Endothelial cell of umbilical vein (primary cell): ENCODE results near the gene ZNF490. TPM values are rescaled to one million over a fixed set of nuclear protein-coding genes. Genes with fewer than 3 reads are reported as not detected.

Source experiments
- BruUV-seq: library from RNA; stranded (reverse); fragments of 400-500 nt; replicated peaks from 2 replicates; lab custom pipeline; 2021; lab: Mats Ljungman, UMichigan
- CTCF ChIA-PET: fragments of 300-600, 350-600 bp; sonication (Branson Sonifier 250); formaldehyde crosslinking; loops from one replicate; lab custom pipeline; 2021; ENCODE audit warnings: antibody characterized with exemption, inconsistent platforms; lab: Charles Lee
- POLR2A ChIA-PET: fragments of 300-600, 350-600 bp; sonication (Branson Sonifier 250); formaldehyde crosslinking; loops from one replicate; lab custom pipeline; 2021; ENCODE audit warnings: antibody characterized with exemption, inconsistent platforms; lab: Charles Lee
- DNase-seq: peaks from one replicate; pipeline ENCODE4 v3.0.0-alpha.2; 2011; ENCODE audit warnings: low read depth, low spot score
- FAIRE-seq: peaks from 2 replicates; lab custom pipeline; 2011; peaks lifted over from hg19 to GRCh38; lab: Jason Lieb, UNC
- H2AFZ ChIP-seq: 2 replicates; pipeline ENCODE4 v1.6.0; 2012; ENCODE audit warnings: low read depth, low read length, control low read depth, inconsistent platforms
- H3K27ac ChIP-seq: 2 replicates; pipeline ENCODE4 v1.5.1; 2011; ENCODE audit warnings: low read depth, mild to moderate bottlenecking, control low read depth, low read length, moderate library complexity; ENCODE audit not compliant: insufficient read depth
- H3K27me3 ChIP-seq, 2 experiments: 2 replicates each; pipeline versions ENCODE4 v1.6.0 to v1.6.1; 2011; ENCODE audit warnings: low read length in 2 of 2, mixed read lengths in 1 of 2; ENCODE audit not compliant: control insufficient read depth in 2 of 2, insufficient read depth in 2 of 2
- H3K36me3 ChIP-seq, 2 experiments: 2 replicates in 1 of 2; 3 replicates in 1 of 2; pipeline ENCODE4 v1.5.1; 2011; ENCODE audit warnings: low read length in 2 of 2, mild to moderate bottlenecking in 1 of 2, moderate library complexity in 1 of 2; ENCODE audit not compliant: control insufficient read depth in 2 of 2, insufficient read depth in 2 of 2; ENCODE audit errors: extremely low read depth in 1 of 2
- H3K4me1 ChIP-seq: 3 replicates; pipeline ENCODE4 v1.5.1; 2011; ENCODE audit warnings: mild to moderate bottlenecking, low read length; ENCODE audit not compliant: control insufficient read depth, insufficient read depth; ENCODE audit errors: extremely low read depth
- H3K4me2 ChIP-seq: 2 replicates; pipeline ENCODE4 v1.6.1; 2011; ENCODE audit warnings: low read length, control low read depth, mixed read lengths; ENCODE audit not compliant: insufficient read depth
- H3K4me3 ChIP-seq, 3 experiments: fragments of 200-600 bp in 1 of 3; sonication (generic), shearing (Covaris generic) in 1 of 3; replicated peaks in 1 of 3; 2 replicates each; pipeline ENCODE4 v1.5.1; 2011 to 2016; ENCODE audit warnings: control low read depth in 3 of 3, low read length in 3 of 3, mild to moderate bottlenecking in 2 of 3, inconsistent platforms in 1 of 3, low read depth in 1 of 3, moderate library complexity in 1 of 3; ENCODE audit not compliant: insufficient read depth in 1 of 3
- H3K79me2 ChIP-seq: 2 replicates; pipeline ENCODE4 v1.6.0; 2012; ENCODE audit warnings: low read length, inconsistent platforms; ENCODE audit not compliant: control insufficient read depth, insufficient read depth
- H3K9ac ChIP-seq: replicated peaks from 2 replicates; pipeline ENCODE3; 2011; ENCODE audit warnings: low read length, control low read depth; ENCODE audit not compliant: insufficient read depth; ENCODE audit errors: extremely low read depth
- H3K9me1 ChIP-seq: replicated peaks from 3 replicates; pipeline ENCODE4 v1.6.0; 2011; ENCODE audit warnings: mild to moderate bottlenecking, low read length; ENCODE audit not compliant: control insufficient read depth, insufficient read depth; ENCODE audit errors: extremely low read depth
- H3K9me3 ChIP-seq: replicated peaks from 2 replicates; pipeline ENCODE4 v1.5.1; 2012; ENCODE audit warnings: low read length, inconsistent platforms; ENCODE audit not compliant: control insufficient read depth, insufficient read depth
- H4K20me1 ChIP-seq: replicated peaks from 2 replicates; pipeline ENCODE3; 2011; ENCODE audit warnings: mild to moderate bottlenecking, low read length; ENCODE audit not compliant: control insufficient read depth, insufficient read depth; ENCODE audit errors: extremely low read depth
- EZH2 ChIP-seq: IDR thresholded peaks from 2 replicates; pipeline ENCODE4 v1.6.1; 2012; ENCODE audit warnings: borderline replicate concordance, low read depth, mild to moderate bottlenecking, moderate library complexity, low read length, inconsistent platforms; ENCODE audit not compliant: severe bottlenecking
- FOS ChIP-seq: IDR thresholded peaks from 2 replicates; pipeline ENCODE4 v1.6.1; 2011; ENCODE audit warnings: mild to moderate bottlenecking, low read length, moderate library complexity, borderline replicate concordance; ENCODE audit not compliant: insufficient read depth
- GATA2 ChIP-seq: IDR thresholded peaks from 2 replicates; pipeline ENCODE4 v1.7.0; 2011; ENCODE audit warnings: low read depth, mild to moderate bottlenecking, moderate library complexity, mixed read lengths, low read length; ENCODE audit not compliant: insufficient read length, insufficient read depth
- JUN ChIP-seq: IDR thresholded peaks from 2 replicates; pipeline ENCODE4 v1.6.1; 2011; ENCODE audit warnings: borderline replicate concordance, low read depth; ENCODE audit not compliant: insufficient read length, insufficient read depth
- MYC ChIP-seq: IDR thresholded peaks from one replicate; pipeline ENCODE4 v1.6.1; 2011; ENCODE audit warnings: mild to moderate bottlenecking, low read depth, low read length
- POLR2A ChIP-seq: IDR thresholded peaks from 2 replicates; pipeline ENCODE4 v1.6.1; 2012; ENCODE audit warnings: low read depth, mild to moderate bottlenecking, control low read depth, low read length
- POLR2AphosphoS5 ChIP-seq: IDR thresholded peaks from 2 replicates; pipeline ENCODE4 v1.6.1; 2012; ENCODE audit warnings: low read depth, mild to moderate bottlenecking, control low read depth, low read length, moderate library complexity; ENCODE audit not compliant: insufficient read depth
- dilution Hi-C: fragments of 300-500 bp; cut with MboI; formaldehyde crosslinking; loops from one replicate; pipeline ENCODE4 v1.15.0; 2019; ENCODE audit warnings: low sequenced_read_pairs; ENCODE audit not compliant: extremely low pct_ligation_motif_present
- intact Hi-C: fragments of 100-400 bp; cut with micrococcal nuclease; formaldehyde crosslinking; loops from one replicate; pipeline ENCODE4 v1.10.0; 2022
- polyA plus RNA-seq, 4 experiments: library from polyadenylated mRNA; depleted of rRNA in 3 of 4; stranded (reverse) in 3 of 4; unstranded in 1 of 4; fragments of >200 nt; gene quantifications; 2 replicates each; pipeline versions ENCODE4 v1.2.1 to v1.2.3, GENCODE V29; 2011 to 2012; ENCODE audit warnings: missing spikeins in 1 of 4
- total RNA-seq: library from RNA; stranded (reverse); gene quantifications from 2 replicates; pipeline ENCODE4 v1.2.3, GENCODE V29; 2021
- TF ChIP-seq, protein P1 (sequence below), 2 donors: IDR thresholded peaks; 1 replicate in 1 of 2; 2 replicates in 1 of 2; pipeline ENCODE4 v1.5.1; 2011; ENCODE audit warnings: low read length in 2 of 2, mild to moderate bottlenecking in 2 of 2, moderate library complexity in 2 of 2, control low read depth in 1 of 2, inconsistent platforms in 1 of 2, low read depth in 1 of 2; ENCODE audit not compliant: insufficient read depth in 1 of 2; ENCODE audit errors: extremely low read depth in 1 of 2
- TF ChIP-seq, protein P2 (sequence below): IDR thresholded peaks from 2 replicates; pipeline ENCODE4 v1.6.1; 2011; ENCODE audit not compliant: insufficient read depth, insufficient read length

Gene ZNF490
- total and polyA plus RNA-seq, 2 donors (not counting 3 experiments of a cell fraction or from before 2014, with no cell fraction given): 1.4 to 5.7 TPM

DNA sequence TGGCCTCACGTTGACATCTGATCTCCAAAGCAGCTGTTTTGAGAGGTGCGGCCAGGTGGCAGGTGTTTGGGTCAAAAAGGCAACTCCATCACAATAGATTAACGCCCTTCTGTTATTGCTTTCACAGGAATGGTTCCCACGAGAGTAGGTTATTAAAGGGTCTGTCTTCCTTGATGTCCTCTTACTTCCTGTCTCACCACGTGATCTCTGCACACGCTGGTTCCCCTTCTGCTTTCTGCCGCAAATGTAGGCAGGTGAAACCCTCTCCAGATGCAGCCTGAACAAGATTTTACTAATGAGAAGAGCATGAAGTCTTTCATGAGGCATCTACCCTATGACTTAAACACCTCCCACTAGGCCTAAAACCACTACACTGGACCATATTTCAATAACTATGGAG, 36.6 kb downstream of the ZNF490 start:
- no peaks in the 10 kb centered on the region for H3K27me3 ChIP-seq
- POLR2A ChIA-PET: no interaction called here
- peaks cover 0 to 2% of the 10 kb centered on the region in 2 experiments for H3K36me3 ChIP-seq
- CTCF ChIA-PET: interaction anchor here (1.6 kb wide), 1 partner anchor 98 kb away, joined by 4 read pairs; no protein-coding TSS in a partner anchor
- no peaks in the 10 kb centered on the region for H3K79me2 ChIP-seq
- DNase-seq: no peak
- no peak overlapping the region for H3K27ac ChIP-seq
- H3K4me1 ChIP-seq: no peaks in the 10 kb centered on the region
- no peak for FAIRE-seq
- H2AFZ ChIP-seq: no peak overlapping the region
- TF ChIP-seq GATA2 (no peak), FOS (no peak), POLR2A (no peak), JUN (no peak), MYC (no peak), POLR2AphosphoS5 (no peak), EZH2 (no peak)
- TF ChIP-seq, protein P1, sequence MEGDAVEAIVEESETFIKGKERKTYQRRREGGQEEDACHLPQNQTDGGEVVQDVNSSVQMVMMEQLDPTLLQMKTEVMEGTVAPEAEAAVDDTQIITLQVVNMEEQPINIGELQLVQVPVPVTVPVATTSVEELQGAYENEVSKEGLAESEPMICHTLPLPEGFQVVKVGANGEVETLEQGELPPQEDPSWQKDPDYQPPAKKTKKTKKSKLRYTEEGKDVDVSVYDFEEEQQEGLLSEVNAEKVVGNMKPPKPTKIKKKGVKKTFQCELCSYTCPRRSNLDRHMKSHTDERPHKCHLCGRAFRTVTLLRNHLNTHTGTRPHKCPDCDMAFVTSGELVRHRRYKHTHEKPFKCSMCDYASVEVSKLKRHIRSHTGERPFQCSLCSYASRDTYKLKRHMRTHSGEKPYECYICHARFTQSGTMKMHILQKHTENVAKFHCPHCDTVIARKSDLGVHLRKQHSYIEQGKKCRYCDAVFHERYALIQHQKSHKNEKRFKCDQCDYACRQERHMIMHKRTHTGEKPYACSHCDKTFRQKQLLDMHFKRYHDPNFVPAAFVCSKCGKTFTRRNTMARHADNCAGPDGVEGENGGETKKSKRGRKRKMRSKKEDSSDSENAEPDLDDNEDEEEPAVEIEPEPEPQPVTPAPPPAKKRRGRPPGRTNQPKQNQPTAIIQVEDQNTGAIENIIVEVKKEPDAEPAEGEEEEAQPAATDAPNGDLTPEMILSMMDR (IDR thresholded peaks at IDR 0.05; ENCODE audit: extremely low read depth in 1 of 2, insufficient read depth in 1 of 2, low read depth in 1 of 2, low read length in 2 of 2): no peak
- TF ChIP-seq, protein P2, sequence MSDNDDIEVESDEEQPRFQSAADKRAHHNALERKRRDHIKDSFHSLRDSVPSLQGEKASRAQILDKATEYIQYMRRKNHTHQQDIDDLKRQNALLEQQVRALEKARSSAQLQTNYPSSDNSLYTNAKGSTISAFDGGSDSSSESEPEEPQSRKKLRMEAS: no peak
- intact Hi-C loops (no loop called here), dilution Hi-C loops (no loop called here)
- H4K20me1 ChIP-seq: no peaks in the 10 kb centered on the region
- H3K4me2 ChIP-seq: no peak overlapping the region
- H3K9me3 ChIP-seq: no peaks in the 10 kb centered on the region
- no peak overlapping the region for H3K4me3 ChIP-seq
- H3K9me1 ChIP-seq: no peaks in the 10 kb centered on the region
- no TSS peak for BruUV-seq
- H3K9ac ChIP-seq: no peak overlapping the region
